ENCODE data around the gene TSGA10IP. TPM values are rescaled to one million over a fixed set of nuclear protein-coding genes. Genes with fewer than 3 reads are reported as not detected.

The TSGA10IP gene
- total RNA-seq, 2 experiments from 2014 or later, result not detected

DNA sequence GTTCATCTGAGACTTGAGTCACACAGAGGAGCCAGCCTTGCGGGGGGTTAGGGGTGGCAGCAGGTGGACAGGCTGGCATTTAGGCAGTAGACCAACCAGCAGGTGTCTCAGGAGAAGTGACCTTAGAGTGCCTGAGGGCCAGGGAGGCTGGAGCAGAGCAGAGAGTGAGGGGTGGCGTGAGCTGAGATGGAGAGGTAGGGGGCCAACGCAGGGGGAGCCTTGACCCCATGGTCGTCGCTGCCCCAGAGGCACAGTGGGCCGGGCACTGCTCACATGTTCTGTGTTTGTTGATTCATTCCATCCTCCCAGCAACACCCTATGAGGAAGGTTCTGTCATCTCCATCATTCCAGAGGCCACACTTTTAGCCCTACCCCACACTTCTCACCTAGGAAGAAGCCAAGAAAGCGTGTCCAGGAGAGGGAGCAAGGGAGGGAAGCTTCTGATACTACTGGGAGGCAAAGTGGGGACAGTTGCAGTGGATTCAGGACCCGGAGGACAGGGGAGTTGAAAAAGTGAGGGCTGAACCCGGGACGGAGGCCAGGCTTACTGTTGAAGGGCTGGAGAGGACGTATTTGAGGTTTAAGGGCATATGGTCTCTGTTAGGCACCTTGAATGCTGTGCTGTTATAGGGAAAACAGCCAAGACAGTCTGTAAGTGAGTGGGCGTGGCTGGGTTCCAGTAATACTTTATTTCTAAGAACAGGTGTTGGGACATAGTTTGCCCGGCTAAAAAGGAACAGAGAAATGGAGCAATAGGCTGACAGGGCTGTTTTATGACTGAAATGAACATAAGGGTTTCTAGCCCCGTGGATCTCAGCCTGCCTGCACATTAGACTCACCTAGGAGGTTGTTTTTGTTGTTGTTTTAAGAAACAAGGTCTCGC is 23.6 kb downstream of the TSGA10IP start:
- H3K4me2 ChIP-seq (ENCODE audit: low read length), result no peak overlapping the region
- H2AFZ ChIP-seq (ENCODE audit: low read length), result no peak overlapping the region
- no peaks in the 10 kb centered on the region for H3K9me3 ChIP-seq (ENCODE audit: low read length)
- H4K20me1 ChIP-seq (ENCODE audit: insufficient read depth, low read length), result no peaks in the 10 kb centered on the region
- DNase-seq (ENCODE audit: low spot score), result no peak
- no peak overlapping the region for H3K4me3 ChIP-seq (ENCODE audit: low read depth, low read length, poor library complexity, severe bottlenecking)
- POLR2A ChIA-PET, result no interaction called here
- H3K4me1 ChIP-seq (ENCODE audit: insufficient read depth, low read length, poor library complexity, severe bottlenecking), result no peaks in the 10 kb centered on the region
- H3K9me2 ChIP-seq (ENCODE audit: insufficient read depth, low read length), result no peaks in the 10 kb centered on the region
- peaks cover 5% of the 10 kb centered on the region; the same call in 1 of the 2 replicates for H3K79me2 ChIP-seq (ENCODE audit: insufficient read depth, low read depth, low read length)
- H3K27ac ChIP-seq (ENCODE audit: low read depth, low read length, poor library complexity, severe bottlenecking), result no peak overlapping the region
- BruUV-seq (replicated peaks), result no TSS peak
- intact Hi-C loops (cut with micrococcal nuclease; ENCODE audit: unreplicated experiment), result no loop called here
- CTCF ChIA-PET (ENCODE audit: unreplicated experiment), result no interaction called here
- TF ChIP-seq, protein P1, sequence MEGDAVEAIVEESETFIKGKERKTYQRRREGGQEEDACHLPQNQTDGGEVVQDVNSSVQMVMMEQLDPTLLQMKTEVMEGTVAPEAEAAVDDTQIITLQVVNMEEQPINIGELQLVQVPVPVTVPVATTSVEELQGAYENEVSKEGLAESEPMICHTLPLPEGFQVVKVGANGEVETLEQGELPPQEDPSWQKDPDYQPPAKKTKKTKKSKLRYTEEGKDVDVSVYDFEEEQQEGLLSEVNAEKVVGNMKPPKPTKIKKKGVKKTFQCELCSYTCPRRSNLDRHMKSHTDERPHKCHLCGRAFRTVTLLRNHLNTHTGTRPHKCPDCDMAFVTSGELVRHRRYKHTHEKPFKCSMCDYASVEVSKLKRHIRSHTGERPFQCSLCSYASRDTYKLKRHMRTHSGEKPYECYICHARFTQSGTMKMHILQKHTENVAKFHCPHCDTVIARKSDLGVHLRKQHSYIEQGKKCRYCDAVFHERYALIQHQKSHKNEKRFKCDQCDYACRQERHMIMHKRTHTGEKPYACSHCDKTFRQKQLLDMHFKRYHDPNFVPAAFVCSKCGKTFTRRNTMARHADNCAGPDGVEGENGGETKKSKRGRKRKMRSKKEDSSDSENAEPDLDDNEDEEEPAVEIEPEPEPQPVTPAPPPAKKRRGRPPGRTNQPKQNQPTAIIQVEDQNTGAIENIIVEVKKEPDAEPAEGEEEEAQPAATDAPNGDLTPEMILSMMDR (conservative IDR thresholded peaks at IDR 0.05; ENCODE audit: low read length), result no peak
- TF ChIP-seq EZH2phosphoT487 (IDR thresholded peaks at IDR 0.05; ENCODE audit: borderline replicate concordance, low read depth, low read length), result no peak
- peaks cover 87% of the 10 kb centered on the region for H3K36me3 ChIP-seq (ENCODE audit: insufficient read depth, low read length)

GRCh38 chr11:65972116-65972515 is 26.8 kb downstream of the TSGA10IP start:
- intact Hi-C loops (cut with micrococcal nuclease; ENCODE audit: unreplicated experiment), result no loop called here
- Histone ChIP-seq H3K79me2 (ENCODE audit: insufficient read depth, low read depth, low read length) (no peaks in the 10 kb centered on the region), H3K27ac (ENCODE audit: low read depth, low read length, poor library complexity, severe bottlenecking) (no peak overlapping the region), H3K9me2 (ENCODE audit: insufficient read depth, low read length) (no peaks in the 10 kb centered on the region), H4K20me1 (ENCODE audit: insufficient read depth, low read length) (no peaks in the 10 kb centered on the region), H3K4me1 (ENCODE audit: insufficient read depth, low read length, poor library complexity, severe bottlenecking) (no peaks in the 10 kb centered on the region), H3K36me3 (ENCODE audit: insufficient read depth, low read length) (peaks cover 69% of the 10 kb centered on the region), H3K9me3 (ENCODE audit: low read length) (no peaks in the 10 kb centered on the region), H3K4me2 (ENCODE audit: low read length) (no peak overlapping the region), H3K4me3 (ENCODE audit: low read depth, low read length, poor library complexity, severe bottlenecking) (no peak overlapping the region), H2AFZ (ENCODE audit: low read length) (no peak overlapping the region)
- DNase-seq (ENCODE audit: low spot score), result no peak
- ChIA-PET POLR2A (interaction anchor here (0.7 kb wide), 1 partner anchor 173 kb away, joined by 3 read pairs; no protein-coding TSS in a partner anchor), CTCF (ENCODE audit: unreplicated experiment) (interaction anchor here (0.5 kb wide), 1 partner anchor 70 kb away, joined by 4 read pairs; no protein-coding TSS in a partner anchor)
- BruUV-seq (replicated peaks), result no TSS peak
- TF ChIP-seq, protein P1 (conservative IDR thresholded peaks at IDR 0.05; ENCODE audit: low read length), result no peak
- TF ChIP-seq EZH2phosphoT487 (IDR thresholded peaks at IDR 0.05; ENCODE audit: borderline replicate concordance, low read depth, low read length), result no peak
